ENCODE results near the gene SOX30.
"Not testable (repeated sequence)": the region's sequence is repeated elsewhere in the genome, so short reads cannot be mapped to it uniquely, and the experiment has no call there.

- TF ChIP-seq EZH2, CTCF, EZH2phosphoT487 (IDR thresholded peaks at IDR 0.05): not testable (repeated sequence)
Observed at GRCh38 chr5:157674351-157674750, 22.1 kb upstream of the SOX30 start.
